ENCODE results near the gene AK5.

The AK5 gene

GRCh38 chr1:77461691-77462090 lies 179.9 kb downstream of the AK5 start:
- DNase-seq: no peak

- no peak for DNase-seq
Observed at GRCh38 chr1:77463216-77463615, 181.4 kb downstream of the AK5 start.

- no peak for DNase-seq
Observed at GRCh38 chr1:77465139-77465538, 183.3 kb downstream of the AK5 start.

GRCh38 chr1:77465922-77466321 lies 184.1 kb downstream of the AK5 start:
- no peak for DNase-seq

- no peak for DNase-seq
Observed at GRCh38 chr1:77467021-77467595, 185.3 kb downstream of the AK5 start.

GRCh38 chr1:77467741-77468140 lies 185.9 kb downstream of the AK5 start:
- no peak for DNase-seq

GRCh38 chr1:77468257-77468948 lies 186.6 kb downstream of the AK5 start:
- no peak for DNase-seq

GRCh38 chr1:77468949-77469710 lies 187.3 kb downstream of the AK5 start:
- DNase-seq: no peak

- no peak for DNase-seq
Observed at GRCh38 chr1:77471691-77472090, 189.9 kb downstream of the AK5 start.

GRCh38 chr1:77473690-77474089 lies 191.9 kb downstream of the AK5 start:
- DNase-seq: no peak

GRCh38 chr1:77475641-77476040 lies 193.8 kb downstream of the AK5 start:
- no peak for DNase-seq

GRCh38 chr1:77476475-77476874 lies 194.7 kb downstream of the AK5 start:
- DNase-seq: peak; percentile 11 to 49

- no peak for DNase-seq
Observed at GRCh38 chr1:77484334-77484733, 202.5 kb downstream of the AK5 start.

- DNase-seq: no peak
Observed at GRCh38 chr1:77484926-77485325, 203.1 kb downstream of the AK5 start.

- no peak for DNase-seq
Observed at GRCh38 chr1:77487631-77488030, 205.8 kb downstream of the AK5 start.

- no peak for DNase-seq
Observed at GRCh38 chr1:77489910-77490309, 208.1 kb downstream of the AK5 start.

- DNase-seq: no peak
Observed at GRCh38 chr1:77494026-77494425, 212.2 kb downstream of the AK5 start.

- no peak for DNase-seq
Observed at GRCh38 chr1:77498918-77499317, 217.1 kb downstream of the AK5 start.

- DNase-seq: no peak
Observed at GRCh38 chr1:77499466-77499865, 217.6 kb downstream of the AK5 start.

GRCh38 chr1:77504986-77505385 lies 223.2 kb downstream of the AK5 start:
- no peak for DNase-seq

- DNase-seq: no peak
Observed at GRCh38 chr1:77506771-77507170, 225.0 kb downstream of the AK5 start.

- no peak for DNase-seq
Observed at GRCh38 chr1:77509051-77509492, 227.3 kb downstream of the AK5 start.

GRCh38 chr1:77509898-77510297 lies 228.1 kb downstream of the AK5 start:
- no peak for DNase-seq

- no peak for DNase-seq
Observed at GRCh38 chr1:77511440-77511840, 229.6 kb downstream of the AK5 start.
